Stimulated activated CD8-positive, alpha-beta memory T cell treated with anti-CD3 and anti-CD28 coated beads, Interleukin-15, amount 100 ng/mL, for 1 hour (primary cell): ENCODE results near the gene CACFD1.
"Not testable (repeated sequence)": the region's sequence is repeated elsewhere in the genome, so short reads cannot be mapped to it uniquely, and the experiment has no call there.

Experiments
- DNase-seq: peaks from one replicate; pipeline ENCODE4 v3.0.0-alpha.2; 2020; ENCODE audit warnings: low read depth

CACFD1 gene

DNA sequence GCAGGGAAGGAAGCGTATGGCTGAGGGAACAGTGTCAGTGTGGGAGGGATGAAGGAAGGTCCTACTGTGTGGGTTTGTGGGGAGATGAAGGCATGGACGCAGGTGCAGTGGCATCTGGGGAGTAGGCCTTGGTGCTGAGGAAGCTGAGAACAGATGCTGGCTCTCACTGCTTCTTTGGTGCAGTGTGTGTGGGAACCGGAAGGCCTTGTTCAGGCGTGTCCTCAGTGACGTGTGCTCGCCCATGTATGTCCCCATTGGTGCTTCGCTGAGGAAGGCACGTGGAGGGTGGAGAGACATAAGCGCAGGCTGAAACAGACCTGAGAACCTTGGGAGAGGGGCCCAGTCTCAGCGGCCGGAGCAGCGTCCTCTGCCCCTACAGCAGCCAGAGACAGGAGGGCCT lies 18.9 kb upstream of the CACFD1 start:
- DNase-seq: no peak

DNA sequence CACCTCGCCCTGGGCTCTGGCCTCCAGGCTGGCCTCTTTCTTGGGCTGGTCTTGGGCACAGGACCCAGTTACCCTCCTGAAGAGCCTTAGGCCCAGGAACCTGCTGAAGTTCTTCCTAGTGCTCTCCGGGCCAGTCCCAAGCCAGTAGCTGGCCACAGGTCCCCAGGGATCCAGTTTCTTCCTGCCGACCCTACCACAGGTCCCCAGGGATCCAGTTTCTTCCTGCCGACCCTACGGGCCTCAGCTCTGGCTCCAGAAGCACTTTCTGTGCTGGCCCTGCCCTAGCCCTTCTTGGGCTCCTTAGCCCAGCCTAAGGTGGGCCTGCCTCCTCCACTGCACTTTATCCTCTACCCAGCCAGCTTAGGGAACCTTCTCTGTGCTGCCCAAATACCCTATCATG lies 18.2 kb upstream of the CACFD1 start:
- no peak for DNase-seq

DNA sequence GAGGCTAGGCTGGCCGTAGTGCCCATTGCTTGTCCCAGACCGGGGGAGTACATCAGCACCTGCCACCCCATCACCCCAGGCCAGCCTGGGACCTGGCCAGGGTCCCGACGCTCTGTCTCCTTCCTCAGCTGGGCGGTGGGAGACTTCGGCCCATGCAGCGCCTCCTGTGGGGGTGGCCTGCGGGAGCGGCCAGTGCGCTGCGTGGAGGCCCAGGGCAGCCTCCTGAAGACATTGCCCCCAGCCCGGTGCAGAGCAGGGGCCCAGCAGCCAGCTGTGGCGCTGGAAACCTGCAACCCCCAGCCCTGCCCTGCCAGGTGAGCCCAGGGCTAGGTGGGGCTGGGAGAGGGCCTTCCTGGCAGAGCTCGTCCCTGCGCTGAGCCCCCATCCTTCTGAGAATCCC lies 16.5 kb upstream of the CACFD1 start:
- DNase-seq: no peak

DNA sequence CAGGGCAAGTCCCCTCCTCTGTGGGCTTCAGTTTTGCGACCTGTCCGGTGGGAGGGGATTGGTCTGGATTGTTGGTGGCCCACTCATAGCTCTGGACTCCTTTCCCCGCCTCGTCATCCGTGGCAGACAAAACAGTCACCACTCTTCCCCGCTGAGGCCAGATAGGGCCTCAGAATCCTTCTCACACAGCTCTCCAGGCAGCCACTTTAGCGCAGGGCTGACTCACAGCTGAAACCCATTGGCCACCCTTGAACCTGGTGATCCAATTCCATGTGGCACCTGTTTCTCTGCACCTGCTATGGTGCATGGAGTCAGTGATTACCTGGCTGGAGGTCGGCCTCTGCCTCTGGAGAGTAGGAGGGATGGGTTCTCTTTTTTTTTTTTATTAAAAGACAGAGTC lies 15.8 kb upstream of the CACFD1 start:
- DNase-seq: no peak

DNA sequence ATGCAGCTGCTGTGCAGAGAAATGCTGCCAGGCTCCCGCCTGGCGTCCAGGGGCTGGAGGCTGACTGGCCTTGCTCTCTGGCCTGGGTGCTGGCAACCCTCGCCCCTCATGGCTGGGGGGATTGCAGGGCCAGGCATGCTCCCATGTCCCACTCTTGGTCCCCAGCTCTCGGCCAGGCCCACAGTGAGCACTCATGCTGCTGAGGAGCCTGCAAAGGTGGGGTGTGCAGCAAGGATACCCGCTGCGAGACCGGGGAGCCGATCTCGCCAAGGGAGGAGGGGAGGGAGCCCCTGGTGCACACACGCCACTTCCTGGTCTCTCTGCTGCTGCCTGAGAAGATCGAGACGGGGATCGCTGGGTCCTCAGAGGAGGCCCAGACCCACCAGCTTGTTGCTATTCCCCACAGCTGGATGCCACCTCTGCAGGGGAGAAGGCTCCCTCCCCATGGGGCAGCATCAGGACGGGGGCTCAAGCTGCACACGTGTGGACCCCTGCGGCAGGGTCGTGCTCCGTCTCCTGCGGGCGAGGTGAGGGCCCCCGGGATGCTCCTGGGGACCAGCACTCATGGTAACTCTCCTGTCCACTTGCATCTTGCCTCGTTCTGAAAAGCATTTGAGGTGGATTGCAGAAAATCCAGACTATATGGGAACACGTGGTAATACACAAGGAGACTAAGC lies 14.3 kb upstream of the CACFD1 start:
- no peak for DNase-seq

DNA sequence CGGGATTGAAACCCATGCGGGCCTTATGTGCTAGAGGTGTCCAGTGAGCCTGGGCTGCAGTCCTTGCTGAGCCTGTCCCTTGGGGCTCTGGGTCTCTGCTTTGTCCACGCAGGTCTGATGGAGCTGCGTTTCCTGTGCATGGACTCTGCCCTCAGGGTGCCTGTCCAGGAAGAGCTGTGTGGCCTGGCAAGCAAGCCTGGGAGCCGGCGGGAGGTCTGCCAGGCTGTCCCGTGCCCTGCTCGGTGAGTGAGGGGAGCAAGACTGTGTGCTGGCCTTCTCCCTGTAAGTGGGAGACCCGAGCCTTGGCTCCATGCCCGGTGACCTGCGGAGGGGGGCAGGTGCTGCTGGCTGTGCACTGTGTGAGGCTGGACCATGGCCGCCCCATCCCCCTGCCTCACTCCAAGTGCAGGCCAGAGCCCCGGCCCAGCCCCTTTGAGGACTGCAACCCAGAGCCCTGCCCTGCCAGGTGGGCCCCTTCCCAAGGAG lies 11.2 kb upstream of the CACFD1 start:
- no peak for DNase-seq

DNA sequence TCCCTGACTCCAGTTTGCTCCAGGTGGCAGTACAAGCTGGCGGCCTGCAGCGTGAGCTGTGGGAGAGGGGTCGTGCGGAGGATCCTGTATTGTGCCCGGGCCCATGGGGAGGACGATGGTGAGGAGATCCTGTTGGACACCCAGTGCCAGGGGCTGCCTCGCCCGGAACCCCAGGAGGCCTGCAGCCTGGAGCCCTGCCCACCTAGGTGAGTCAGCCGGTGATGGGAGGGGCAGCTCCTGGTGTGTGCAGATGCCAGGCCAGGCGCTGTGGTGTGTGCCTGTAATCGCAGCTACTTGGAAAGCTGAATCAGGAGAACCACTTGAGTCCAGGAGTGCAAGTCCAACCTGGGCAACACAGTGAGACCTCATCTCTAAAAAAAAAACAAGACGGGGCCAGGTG lies 10.0 kb upstream of the CACFD1 start:
- DNase-seq: no peak

DNA sequence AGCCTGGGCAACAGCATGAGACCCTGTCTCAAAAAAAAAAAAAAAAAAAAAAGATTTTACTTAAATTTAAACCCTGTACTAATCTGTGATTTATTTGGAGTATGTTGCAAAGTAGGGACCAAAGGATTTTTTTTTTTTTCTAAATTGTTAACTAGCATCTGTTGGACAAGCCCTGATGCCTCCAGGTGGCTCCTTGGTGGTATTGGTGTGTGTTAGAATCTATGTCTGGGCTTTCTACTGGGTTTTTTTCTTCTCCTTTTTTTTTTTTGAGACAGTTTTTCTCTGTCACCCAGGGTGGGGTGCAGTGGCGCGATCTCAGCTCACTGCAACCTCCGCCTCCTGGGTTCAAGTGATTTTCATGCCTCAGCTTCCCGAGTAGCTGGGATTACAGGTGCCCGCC lies 7.9 kb upstream of the CACFD1 start:
- not testable (repeated sequence) for DNase-seq

DNA sequence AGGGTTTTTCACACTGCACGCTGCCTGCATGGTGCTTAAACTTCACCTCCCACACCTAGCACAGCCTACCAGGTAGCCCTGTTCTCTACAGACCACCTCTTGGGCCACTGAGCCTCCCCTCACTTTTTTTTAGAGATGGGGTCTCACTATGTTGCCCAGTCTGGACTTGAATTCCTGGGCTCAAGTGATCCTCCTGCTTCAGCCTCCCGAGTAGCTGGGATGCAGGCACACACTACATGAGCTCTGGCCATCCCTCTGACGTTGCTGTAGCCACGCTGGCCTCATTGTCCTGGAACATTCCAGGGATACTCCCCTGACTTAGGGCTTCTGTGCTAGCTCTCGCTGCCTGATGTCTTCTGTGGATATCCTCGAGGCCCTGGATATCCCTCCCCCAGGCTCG lies 7.2 kb upstream of the CACFD1 start:
- no peak for DNase-seq

DNA sequence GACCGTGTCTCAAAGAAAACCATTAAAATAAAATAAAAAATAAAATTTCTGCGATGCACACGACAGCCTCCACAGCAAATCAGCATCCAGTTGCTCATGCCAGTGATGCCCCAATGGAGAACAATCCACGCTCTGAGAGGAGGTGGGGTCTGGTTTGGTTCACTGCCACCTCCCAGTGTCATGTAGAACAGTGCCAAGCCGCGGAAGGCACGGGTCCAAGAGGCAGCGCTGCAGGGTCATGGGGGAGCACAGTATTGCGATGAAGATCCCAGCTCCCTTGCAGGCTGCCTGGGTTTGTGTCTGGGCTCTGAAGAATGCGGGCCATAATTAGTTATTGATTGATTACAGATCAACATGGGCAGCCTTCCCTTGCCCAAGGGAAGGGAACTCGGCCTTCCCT lies 6.1 kb upstream of the CACFD1 start:
- no peak for DNase-seq

DNA sequence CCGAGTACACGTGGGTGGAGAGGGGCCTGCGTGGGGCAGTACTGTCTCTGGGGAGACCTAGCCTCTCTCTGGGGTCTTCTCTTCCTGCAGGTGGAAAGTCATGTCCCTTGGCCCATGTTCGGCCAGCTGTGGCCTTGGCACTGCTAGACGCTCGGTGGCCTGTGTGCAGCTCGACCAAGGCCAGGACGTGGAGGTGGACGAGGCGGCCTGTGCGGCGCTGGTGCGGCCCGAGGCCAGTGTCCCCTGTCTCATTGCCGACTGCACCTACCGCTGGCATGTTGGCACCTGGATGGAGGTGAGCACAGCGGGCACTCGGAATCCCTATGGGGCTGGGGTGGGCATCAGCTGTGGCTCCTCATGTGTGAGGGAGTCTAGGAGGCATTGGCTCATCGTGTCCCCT lies 5.5 kb upstream of the CACFD1 start:
- no peak for DNase-seq

DNA sequence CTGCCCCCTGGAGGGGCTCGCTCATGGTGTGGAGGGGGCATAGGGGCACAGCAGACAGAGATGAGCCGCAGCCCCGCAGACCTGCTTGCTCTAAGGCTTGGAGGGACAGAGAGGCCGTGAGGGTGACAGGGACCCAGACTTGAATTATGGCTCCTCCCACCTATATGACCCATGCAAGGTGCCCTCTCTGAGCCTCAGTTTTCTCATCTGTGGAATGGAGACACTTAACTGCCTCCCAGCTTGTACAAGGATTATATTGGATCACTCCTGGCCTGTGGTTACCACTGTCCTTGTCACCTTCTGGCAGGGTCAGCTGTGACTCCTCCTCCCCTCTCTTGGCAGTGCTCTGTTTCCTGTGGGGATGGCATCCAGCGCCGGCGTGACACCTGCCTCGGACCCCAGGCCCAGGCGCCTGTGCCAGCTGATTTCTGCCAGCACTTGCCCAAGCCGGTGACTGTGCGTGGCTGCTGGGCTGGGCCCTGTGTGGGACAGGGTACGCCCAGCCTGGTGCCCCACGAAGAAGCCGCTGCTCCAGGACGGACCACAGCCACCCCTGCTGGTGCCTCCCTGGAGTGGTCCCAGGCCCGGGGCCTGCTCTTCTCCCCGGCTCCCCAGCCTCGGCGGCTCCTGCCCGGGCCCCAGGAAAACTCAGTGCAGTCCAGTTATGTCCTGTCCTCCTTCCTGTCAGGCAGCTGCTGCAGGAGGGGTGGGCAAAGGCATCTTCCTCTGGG lies 4.7 kb upstream of the CACFD1 start:
- DNase-seq: no peak

DNA sequence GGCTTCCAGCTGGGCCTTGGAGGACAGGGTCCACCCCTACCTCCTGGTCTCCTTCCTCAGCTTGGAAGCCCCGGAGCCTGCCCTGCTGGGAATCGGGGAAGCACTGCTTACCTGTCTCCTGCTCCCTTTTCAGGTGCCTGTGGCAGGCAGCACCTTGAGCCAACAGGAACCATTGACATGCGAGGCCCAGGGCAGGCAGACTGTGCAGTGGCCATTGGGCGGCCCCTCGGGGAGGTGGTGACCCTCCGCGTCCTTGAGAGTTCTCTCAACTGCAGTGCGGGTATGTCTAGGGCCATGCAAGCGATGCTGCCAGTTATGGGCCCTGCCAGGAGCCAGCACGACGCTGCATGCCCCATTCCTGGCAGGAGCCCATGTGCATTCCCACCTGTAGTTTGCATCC lies 3.8 kb upstream of the CACFD1 start:
- DNase-seq: no peak

DNA sequence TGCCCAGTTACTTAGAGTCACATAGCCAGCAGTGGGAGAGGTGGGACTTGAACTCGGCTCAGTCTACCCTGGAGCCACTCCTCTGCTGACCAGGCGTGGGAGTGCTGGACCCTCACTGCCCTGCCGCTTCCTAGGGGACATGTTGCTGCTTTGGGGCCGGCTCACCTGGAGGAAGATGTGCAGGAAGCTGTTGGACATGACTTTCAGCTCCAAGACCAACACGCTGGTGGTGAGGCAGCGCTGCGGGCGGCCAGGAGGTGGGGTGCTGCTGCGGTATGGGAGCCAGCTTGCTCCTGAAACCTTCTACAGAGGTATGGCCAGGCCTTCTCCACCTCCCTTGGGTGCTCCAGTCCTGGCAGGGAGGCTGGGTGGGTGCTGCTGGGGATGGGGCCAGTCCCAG lies 3.4 kb upstream of the CACFD1 start:
- DNase-seq: no peak

DNA sequence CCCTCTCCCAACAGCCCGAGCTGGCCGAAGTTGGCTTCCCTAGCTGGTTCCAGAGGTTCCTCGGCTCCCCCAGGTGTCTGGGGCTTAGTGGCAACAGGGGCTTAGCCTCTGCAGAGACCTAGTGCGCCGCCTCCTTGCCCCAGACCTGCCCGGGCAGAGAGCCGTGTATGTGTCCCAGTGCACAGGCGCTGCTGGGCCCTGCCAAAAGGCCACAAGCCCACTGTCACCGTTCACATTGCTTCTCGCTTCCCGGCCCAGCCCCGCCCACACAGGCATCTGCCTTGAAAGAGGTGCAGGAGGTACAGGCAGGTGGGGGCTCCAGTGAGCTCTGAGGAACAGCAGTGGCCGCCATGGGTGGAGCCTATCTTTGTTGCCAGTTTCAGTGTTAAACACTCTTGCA lies 2.5 kb upstream of the CACFD1 start:
- DNase-seq: no peak

DNA sequence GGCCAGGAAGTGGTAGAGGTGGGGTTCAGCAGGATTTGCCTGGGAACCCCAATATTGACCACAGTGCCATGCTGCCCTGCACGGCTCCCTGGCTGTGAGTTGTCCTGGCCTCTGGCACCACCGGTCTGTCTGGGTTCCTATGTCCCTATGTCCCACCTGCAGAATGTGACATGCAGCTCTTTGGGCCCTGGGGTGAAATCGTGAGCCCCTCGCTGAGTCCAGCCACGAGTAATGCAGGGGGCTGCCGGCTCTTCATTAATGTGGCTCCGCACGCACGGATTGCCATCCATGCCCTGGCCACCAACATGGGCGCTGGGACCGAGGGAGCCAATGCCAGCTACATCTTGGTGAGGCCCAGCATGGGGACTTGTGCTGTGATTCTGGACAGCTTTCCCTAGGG lies 2.0 kb upstream of the CACFD1 start:
- no peak for DNase-seq

DNA sequence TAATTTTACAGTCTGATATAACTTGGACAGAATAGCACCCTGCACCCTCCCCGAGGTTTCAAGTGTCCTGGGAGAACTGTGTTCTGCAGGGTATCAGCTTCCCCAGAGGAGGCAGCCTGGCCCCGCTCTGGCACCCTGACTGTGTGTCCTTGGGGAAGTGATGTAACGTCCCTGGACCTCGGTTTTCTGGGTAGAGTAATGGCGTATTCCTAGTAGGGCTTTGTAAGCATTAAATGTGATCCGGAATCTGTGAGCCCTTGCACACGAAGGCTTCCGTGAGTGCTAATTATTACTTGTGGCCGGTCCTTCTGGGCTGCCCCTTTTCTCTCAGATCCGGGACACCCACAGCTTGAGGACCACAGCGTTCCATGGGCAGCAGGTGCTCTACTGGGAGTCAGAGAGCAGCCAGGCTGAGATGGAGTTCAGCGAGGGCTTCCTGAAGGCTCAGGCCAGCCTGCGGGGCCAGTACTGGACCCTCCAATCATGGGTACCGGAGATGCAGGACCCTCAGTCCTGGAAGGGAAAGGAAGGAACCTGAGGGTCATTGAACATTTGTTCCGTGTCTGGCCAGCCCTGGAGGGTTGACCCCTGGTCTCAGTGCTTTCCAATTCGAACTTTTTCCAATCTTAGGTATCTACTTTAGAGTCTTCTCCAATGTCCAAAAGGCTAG lies 1.0 kb upstream of the CACFD1 start:
- DNase-seq: no peak

DNA sequence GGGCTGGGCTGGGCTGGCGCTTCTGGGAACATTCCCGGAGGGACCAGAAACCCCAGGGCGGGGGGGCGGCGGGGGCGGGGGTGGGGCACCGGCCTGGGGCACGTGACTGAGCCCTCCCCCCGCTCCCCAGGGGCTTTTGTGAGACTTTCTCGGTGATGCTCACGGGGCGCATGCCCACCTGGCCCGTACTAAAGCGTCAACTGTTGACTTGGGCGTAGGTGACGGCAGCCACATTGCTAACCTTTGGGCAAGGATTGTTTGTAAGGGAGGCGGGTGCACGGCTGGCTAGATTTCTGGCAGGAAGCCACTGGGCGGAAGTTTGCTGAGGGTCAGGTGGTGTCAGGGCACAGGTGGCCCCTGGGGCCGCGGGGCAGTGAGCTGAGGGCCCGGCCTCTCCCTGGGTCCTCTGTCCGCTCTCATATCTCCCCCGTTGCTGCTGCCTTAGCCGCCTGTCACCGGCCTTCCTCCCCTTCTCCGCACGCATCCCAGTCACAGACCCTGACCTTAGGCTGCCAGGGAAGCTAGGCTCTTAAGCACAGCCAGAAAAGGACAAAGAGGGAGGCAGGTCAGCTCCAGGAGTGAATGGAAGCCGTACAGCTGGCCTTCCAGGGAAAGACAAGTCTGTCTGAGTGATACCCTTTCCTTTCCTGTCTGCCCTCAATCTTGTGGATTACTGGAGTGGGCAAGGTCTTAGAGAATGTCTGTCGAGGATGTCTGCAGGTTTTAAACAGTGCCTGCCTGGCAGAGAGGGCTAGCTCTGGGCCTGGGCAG lies 812 bp downstream of the CACFD1 start:
- DNase-seq: no peak

DNA sequence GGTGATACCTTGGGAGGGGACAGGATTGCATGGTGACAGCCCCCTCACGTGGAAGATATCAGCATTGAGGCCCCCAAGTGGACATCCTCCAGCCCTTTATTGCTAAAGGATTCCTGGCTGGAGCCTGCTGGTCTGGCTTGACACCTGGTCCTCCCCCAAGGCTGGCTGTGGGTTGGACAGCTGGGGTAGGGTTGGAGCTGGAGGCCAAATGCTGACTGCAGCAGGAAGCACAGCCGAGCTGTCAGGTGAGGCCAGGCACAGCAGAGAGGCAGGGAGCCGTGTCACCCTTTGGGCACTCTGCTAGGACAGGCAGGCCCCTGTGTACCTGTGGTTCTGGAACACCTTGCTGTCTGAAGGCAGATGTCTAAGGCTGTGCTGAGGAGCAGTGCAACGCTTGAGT lies 2.2 kb downstream of the CACFD1 start:
- no peak for DNase-seq

DNA sequence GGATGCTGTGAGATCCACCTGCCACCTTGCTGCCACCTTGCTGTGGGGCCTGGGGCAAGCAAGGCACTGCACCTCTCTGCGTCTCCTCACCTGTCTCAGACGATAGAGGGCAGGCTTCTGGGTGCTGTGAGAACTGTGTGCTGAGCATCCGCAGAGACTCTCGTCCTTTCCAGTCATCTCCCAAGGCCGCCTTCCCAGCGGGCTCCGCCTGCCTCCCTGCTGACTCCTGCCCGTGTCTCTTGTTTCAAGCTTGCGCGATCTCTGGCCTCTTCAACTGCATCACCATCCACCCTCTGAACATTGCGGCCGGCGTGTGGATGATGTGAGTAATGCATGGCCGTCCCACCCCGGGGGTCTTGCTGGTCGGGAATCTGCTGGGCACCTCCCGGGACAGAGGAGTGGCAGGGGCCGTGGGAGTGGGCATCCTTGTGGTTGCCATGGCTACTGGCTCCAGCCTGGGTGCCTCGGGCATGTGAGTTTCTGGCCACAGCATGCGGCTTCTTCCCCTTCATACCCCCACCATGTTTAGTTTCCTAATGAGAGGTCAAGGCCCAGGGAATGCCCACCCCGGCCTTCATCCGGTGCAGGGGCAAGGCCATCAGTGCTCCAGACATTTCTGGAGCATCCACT lies 3.6 kb downstream of the CACFD1 start:
- no peak for DNase-seq

DNA sequence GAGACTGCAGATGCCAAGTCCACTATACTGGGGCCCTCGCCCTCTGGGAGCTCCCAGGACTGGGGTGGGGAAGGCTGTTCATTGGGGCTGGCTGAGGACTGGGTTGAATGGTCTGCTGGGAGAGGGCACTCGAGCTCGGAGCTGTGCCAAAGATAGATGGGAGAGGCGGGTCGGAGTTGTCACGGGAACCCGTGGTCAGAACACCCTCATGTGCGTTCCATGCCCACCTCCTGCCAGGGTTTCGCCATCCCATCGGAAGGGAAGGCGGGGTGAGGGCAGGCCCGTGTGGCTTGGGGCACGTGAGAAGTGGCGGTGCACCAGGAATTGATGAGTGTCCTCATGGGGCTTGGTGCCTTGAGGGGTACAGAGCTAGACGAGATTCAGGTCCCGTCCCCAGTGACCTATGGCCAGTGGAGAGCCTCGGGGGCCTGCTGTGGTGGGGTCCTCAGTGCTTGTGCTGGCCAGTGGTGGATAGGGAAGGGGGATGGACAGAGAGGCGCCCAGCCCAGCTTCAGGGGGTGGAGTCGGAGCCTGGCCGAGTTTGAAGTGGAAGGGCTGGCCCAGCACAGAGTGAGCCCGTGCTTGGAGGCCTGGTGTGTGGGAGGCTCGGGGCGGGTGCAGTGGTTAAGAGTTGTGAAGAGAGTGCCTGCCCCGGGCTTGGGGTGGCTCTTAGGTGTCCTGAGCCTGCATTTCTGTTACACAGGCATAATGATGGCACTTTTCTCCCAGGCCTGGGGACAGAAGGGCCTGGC lies 4.3 kb downstream of the CACFD1 start:
- no peak for DNase-seq
